Lung (tissue), 12 donors: ENCODE results near the gene SMIM20. TPM values are rescaled to one million over a fixed set of nuclear protein-coding genes. Genes with fewer than 3 reads are reported as not detected.

ENCODE experiments used
- ATAC-seq: fragments of 200-7000 bp; cut with Tn5 transposase; one replicate; pipeline ENCODE4 v1.9.1; 2020; ENCODE audit warnings: moderate number of reproducible peaks; ENCODE audit not compliant: insufficient read depth, low FRiP score
- DNase-seq, 3 donors: peaks; one replicate each; pipeline ENCODE4 v3.0.0-alpha.2; 2013 to 2017
- H3K27ac ChIP-seq, 2 donors: one replicate each; pipeline ENCODE4 v1.5.1; 2013; ENCODE audit warnings: mild to moderate bottlenecking in 2 of 2, moderate library complexity in 2 of 2, control low read depth in 1 of 2, inconsistent platforms in 1 of 2, low read depth in 1 of 2, low read length in 1 of 2
- H3K27me3 ChIP-seq, 3 donors: one replicate each; pipeline ENCODE4 v1.5.1; 2013; ENCODE audit warnings: low read length in 2 of 3; ENCODE audit not compliant: control insufficient read depth in 3 of 3, insufficient read depth in 3 of 3
- H3K36me3 ChIP-seq, 4 donors: one replicate each; pipeline ENCODE4 v1.5.1; 2013; ENCODE audit warnings: low read length in 4 of 4, mild to moderate bottlenecking in 1 of 4, moderate library complexity in 1 of 4; ENCODE audit not compliant: control insufficient read depth in 4 of 4, insufficient read depth in 4 of 4
- H3K4me1 ChIP-seq, 5 donors: one replicate each; pipeline ENCODE4 v1.5.1; 2013; ENCODE audit warnings: low read length in 5 of 5, mild to moderate bottlenecking in 2 of 5, moderate library complexity in 1 of 5; ENCODE audit not compliant: control insufficient read depth in 5 of 5, insufficient read depth in 5 of 5
- H3K4me3 ChIP-seq: one replicate; pipeline ENCODE4 v1.5.1; 2013; ENCODE audit warnings: mild to moderate bottlenecking, control low read depth, moderate library complexity
- H3K9ac ChIP-seq, 2 donors: one replicate each; pipeline ENCODE4 v1.5.1; 2013; ENCODE audit warnings: low read length in 2 of 2, control low read depth in 1 of 2; ENCODE audit not compliant: insufficient read depth in 1 of 2
- H3K9me3 ChIP-seq, 4 donors: one replicate each; pipeline ENCODE4 v1.5.1; 2013; ENCODE audit warnings: low read length in 3 of 4, mild to moderate bottlenecking in 1 of 4, moderate library complexity in 1 of 4; ENCODE audit not compliant: control insufficient read depth in 4 of 4, insufficient read depth in 3 of 4
- CTCF ChIP-seq: IDR thresholded peaks from 2 replicates; pipeline ENCODE4 v1.5.1; 2012; ENCODE audit warnings: mild to moderate bottlenecking; ENCODE audit errors: control extremely low read depth, extremely low read depth
- WGBS, 2 donors: extraction: QIAGEN DNeasy Blood & Tissue Kit; methylation state at CpG; one replicate each; pipeline ENCODE4 v1.1.7; 2013; 5-methylcytosine and 5-hydroxymethylcytosine counted together
- polyA plus RNA-seq, 2 donors: library from polyadenylated mRNA; stranded (reverse); fragments of 200-250 nt; gene quantifications; one replicate each; pipeline ENCODE4 v1.2.1, GENCODE V29; 2013
- total RNA-seq, 2 donors: library from RNA; depleted of rRNA in 1 of 2; stranded (reverse); fragments of >200 nt in 1 of 2; gene quantifications; one replicate each; pipeline ENCODE4 v1.2.1, GENCODE V29; 2014 to 2021
- donor health status: control.
- donor health status: control.
- donor health status: Bipolar disorder and iron deficiency.
- donor health status: healthy.
- donor health status: DM: yes; HTN: yes; CAD: no.

The SMIM20 gene
- total and polyA plus RNA-seq, 4 donors = 21.9 to 30.7 (median 26.8) TPM

GRCh38 chr4:25953740-25954139 is 39.7 kb downstream of the SMIM20 start:
- DNase-seq (no peak), ATAC-seq (no peak)
- no peaks in the 10 kb centered on the region for H3K9me3 ChIP-seq
- TF ChIP-seq CTCF = no peak
- no peak overlapping the region for H3K27ac ChIP-seq
- H3K27me3 ChIP-seq = no peaks in the 10 kb centered on the region
- WGBS, 2 donors = 73 to 80% methylated on average over 5 of the region's 5 CpGs
- no peak overlapping the region for H3K4me3 ChIP-seq
- no peak overlapping the region for H3K9ac ChIP-seq
- peaks cover 0 to 17% (median 0%) of the 10 kb centered on the region in 5 donors for H3K4me1 ChIP-seq
- H3K36me3 ChIP-seq = no peaks in the 10 kb centered on the region

- no peak for TF ChIP-seq CTCF
- H3K36me3 ChIP-seq = no peaks in the 10 kb centered on the region
- H3K9ac ChIP-seq = no peak overlapping the region
- 77 to 95% methylated on average over 14 of the region's 14 CpGs for WGBS, 2 donors
- H3K4me1 ChIP-seq = peaks cover 0 to 17% (median 0%) of the 10 kb centered on the region in 5 donors
- no peak overlapping the region for H3K27ac ChIP-seq
- no peaks in the 10 kb centered on the region for H3K9me3 ChIP-seq
- DNase-seq (no peak), ATAC-seq (no peak)
- H3K4me3 ChIP-seq = no peak overlapping the region
- no peaks in the 10 kb centered on the region for H3K27me3 ChIP-seq
These were observed 40.4 kb downstream of the SMIM20 start for GRCh38 chr4:25954293-25954904.

DNA sequence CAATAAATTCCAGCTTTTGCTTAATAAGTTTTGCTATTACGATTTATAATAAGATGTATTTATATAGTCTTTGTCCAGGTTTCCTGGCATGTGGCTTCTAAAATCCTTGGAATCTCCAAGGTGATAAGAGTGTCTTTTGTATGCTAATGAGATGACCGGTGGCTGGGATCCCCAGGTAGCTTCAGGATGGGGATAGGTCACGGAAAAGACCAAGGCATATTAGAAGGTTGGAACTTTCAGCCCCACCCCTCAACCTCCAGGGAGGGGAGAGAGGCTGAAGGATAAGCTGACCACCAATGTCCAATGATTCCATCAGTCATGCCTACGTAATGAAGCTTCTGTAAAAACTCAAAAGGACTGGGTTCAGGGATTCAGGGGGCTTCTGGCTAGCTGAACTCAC is 41.7 kb downstream of the SMIM20 start:
- H3K9ac ChIP-seq = no peak overlapping the region

More for the DNA sequence above, 41.7 kb downstream of the SMIM20 start:
- ATAC-seq = no peak
- no peaks in the 10 kb centered on the region for H3K36me3 ChIP-seq
- no peak overlapping the region for H3K4me3 ChIP-seq
- H3K27me3 ChIP-seq = no peaks in the 10 kb centered on the region
- WGBS, 2 donors = 76 to 79% methylated on average over 4 of the region's 4 CpGs
- peaks cover 0 to 10% (median 0%) of the 10 kb centered on the region in 5 donors for H3K4me1 ChIP-seq
- no peak for TF ChIP-seq CTCF
- no peak overlapping the region for H3K27ac ChIP-seq
- DNase-seq = no peak
- H3K9me3 ChIP-seq = no peaks in the 10 kb centered on the region
